ENCODE data around the gene IL1A. TPM values are rescaled to one million over a fixed set of nuclear protein-coding genes. Genes with fewer than 3 reads are reported as not detected.

The IL1A gene
- polyA plus RNA-seq, 12 donors = 0.08 to 0.28 (median 0.18) TPM; not detected in 9

DNA sequence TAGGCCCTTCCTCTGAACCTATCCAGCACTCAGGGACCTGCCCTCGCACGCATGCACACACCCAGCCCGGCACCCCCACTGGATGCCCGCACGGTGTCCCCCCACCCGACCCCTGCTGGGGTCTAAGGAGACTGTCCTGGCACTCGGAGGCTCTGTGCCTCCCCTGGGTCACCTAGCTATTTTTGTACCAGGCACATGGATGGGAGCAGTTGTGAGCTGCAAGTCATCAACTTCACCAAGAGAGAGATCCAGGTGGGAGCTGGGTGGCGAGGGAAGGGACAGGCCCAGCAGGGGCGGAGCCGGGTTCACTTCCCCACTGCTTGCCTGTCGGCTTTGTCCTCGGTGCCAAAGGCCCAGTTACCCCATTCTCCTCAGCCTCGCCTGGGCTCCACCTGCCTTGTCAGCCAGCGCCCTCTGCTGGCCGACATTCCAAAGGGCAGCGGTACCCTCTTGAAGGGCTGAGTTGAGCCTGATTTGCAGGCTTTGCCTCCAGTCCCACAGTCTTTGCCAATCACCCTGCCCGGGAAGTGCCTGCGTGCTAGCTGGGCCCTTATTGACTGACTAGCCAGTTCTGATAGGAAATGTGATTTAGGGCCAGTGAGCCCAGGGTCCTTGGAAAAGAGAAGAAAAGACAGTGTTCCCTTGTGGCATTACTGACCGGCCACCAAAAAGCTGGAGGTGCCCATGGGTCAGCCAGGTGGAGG lies 57.7 kb downstream of the IL1A start:
- DNase-seq = peak; percentile 86

- no peak for DNase-seq
Observed at GRCh38 chr2:112725545-112726457, 58.5 kb downstream of the IL1A start.

GRCh38 chr2:112724591-112725525 lies 59.4 kb downstream of the IL1A start:
- DNase-seq = no peak

DNA sequence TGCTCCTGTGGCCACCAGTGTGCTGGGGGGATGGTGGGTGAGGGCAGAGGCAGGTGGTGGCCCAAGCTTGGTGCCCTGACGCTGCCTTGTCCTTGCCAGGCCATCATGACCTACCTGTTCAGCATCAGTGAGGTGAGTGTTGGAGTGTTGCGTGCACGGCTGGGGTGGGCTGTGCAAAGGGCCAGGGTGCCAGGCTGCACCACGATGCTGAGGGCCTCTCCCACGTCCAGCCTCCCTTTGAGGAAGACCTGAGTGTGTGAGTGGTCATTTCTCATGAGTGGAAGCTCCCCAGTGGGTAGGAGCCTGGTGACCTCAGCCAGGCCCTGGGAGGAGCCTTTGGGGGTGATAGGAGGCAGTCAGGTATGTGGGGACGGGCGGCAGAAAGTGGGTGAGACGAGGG lies 60.3 kb downstream of the IL1A start:
- no peak for DNase-seq

Other genes starting within 250 kb of the IL1A start
- gene POLR1B, start 242.0 kb downstream of the IL1A start, polyA plus RNA-seq (ENCODE audit: insufficient read length in 12 of 12) = 10 to 100 TPM in 10 of 12 donors, 1 to 10 TPM in 1, not detected in 1; 9.9 to 17.7 (median 14.8) TPM
- gene CHCHD5, start 199.9 kb downstream of the IL1A start, polyA plus RNA-seq (ENCODE audit: insufficient read length in 12 of 12) = 10 to 100 TPM in 11 of 12 donors, not detected in 1; 18.1 to 56.7 (median 23.9) TPM
- 10 to 100 TPM in 11 of 12 donors, not detected in 1; 17.4 to 31.1 (median 24.8) TPM for gene SLC20A1, start 138.6 kb downstream of the IL1A start, polyA plus RNA-seq (ENCODE audit: insufficient read length in 12 of 12)
- gene NT5DC4, start 63.5 kb downstream of the IL1A start, polyA plus RNA-seq (ENCODE audit: insufficient read length in 12 of 12) = 1 to 10 TPM in 1 of 12 donors, not detected in 11; 1.5 TPM
- 10 to 100 TPM in 5 of 12 donors, 1 to 10 TPM in 6, not detected in 1; 6.1 to 22.5 (median 9.8) TPM for gene CKAP2L, start 19.9 kb downstream of the IL1A start, polyA plus RNA-seq (ENCODE audit: insufficient read length in 12 of 12)
- 1 to 10 TPM in 4 of 12 donors, under 1 TPM in 6, not detected in 2; 0.37 to 7.8 (median 0.58) TPM for gene IL1B, start 52.3 kb upstream of the IL1A start, polyA plus RNA-seq (ENCODE audit: insufficient read length in 12 of 12)
- not detected for gene IL37, start 126.7 kb upstream of the IL1A start, polyA plus RNA-seq (ENCODE audit: insufficient read length in 12 of 12)
- gene IL36G, start 193.5 kb upstream of the IL1A start, polyA plus RNA-seq (ENCODE audit: insufficient read length in 12 of 12) = under 1 TPM in 6 of 12 donors, not detected in 6; 0.21 to 0.55 (median 0.31) TPM
- gene IL36A, start 221.0 kb upstream of the IL1A start, polyA plus RNA-seq (ENCODE audit: insufficient read length in 12 of 12) = not detected